HEK293 (cell line): ENCODE results near the gene CNDP2.

ENCODE experiments used
- CTCF ChIP-seq: fragments of 450-650 bp; formaldehyde crosslinking; IDR thresholded peaks from 2 replicates; pipeline ENCODE4 v1.5.1; 2016; ENCODE audit warnings: missing biosample characterization, missing genetic modification characterization
- ZBTB20 ChIP-seq: fragments of 450-650 bp; formaldehyde crosslinking; IDR thresholded peaks from 2 replicates; pipeline ENCODE4 v1.5.1; 2016; ENCODE audit warnings: missing biosample characterization, missing genetic modification characterization
- ZNF416 ChIP-seq: fragments of 450-650 bp; formaldehyde crosslinking; IDR thresholded peaks from 2 replicates; pipeline ENCODE4 v1.5.1; 2016; ENCODE audit warnings: missing biosample characterization, missing genetic modification characterization
- ZNF488 ChIP-seq: fragments of 450-650 bp; formaldehyde crosslinking; IDR thresholded peaks from 2 replicates; pipeline ENCODE4 v1.5.1; 2016; ENCODE audit warnings: missing biosample characterization, missing genetic modification characterization
- ZNF510 ChIP-seq: fragments of 450-650 bp; formaldehyde crosslinking; IDR thresholded peaks from 2 replicates; pipeline ENCODE4 v1.5.1; 2018; ENCODE audit warnings: mild to moderate bottlenecking, missing genetic modification characterization, missing biosample characterization; ENCODE audit not compliant: insufficient replicate concordance
- ZNF624 ChIP-seq: fragments of 450-650 bp; formaldehyde crosslinking; IDR thresholded peaks from 2 replicates; pipeline ENCODE4 v1.5.1; 2017; ENCODE audit warnings: missing biosample characterization, missing genetic modification characterization
- ZNF629 ChIP-seq: fragments of 450-650 bp; formaldehyde crosslinking; IDR thresholded peaks from 2 replicates; pipeline ENCODE4 v1.5.1; 2017; ENCODE audit warnings: missing biosample characterization, missing genetic modification characterization
- ZNF670 ChIP-seq: fragments of 450-650 bp; formaldehyde crosslinking; IDR thresholded peaks from 2 replicates; pipeline ENCODE4 v1.5.1; 2016; ENCODE audit warnings: missing biosample characterization, missing genetic modification characterization, low read depth

- TF ChIP-seq ZBTB20 (no peak), ZNF416 (tag by site-specific recombination) (no peak), ZNF670 (tag by site-specific recombination) (no peak), CTCF (tag by site-specific recombination) (no peak), ZNF629 (tag by site-specific recombination) (no peak), ZNF510 (tag by site-specific recombination) (no peak), ZNF488 (tag by site-specific recombination) (no peak), ZNF624 (tag by site-specific recombination) (no peak)
These were observed 24.1 kb downstream of the CNDP2 start for GRCh38 chr18:74520096-74520833.
